NB4 (cell line): ENCODE data around the gene SLC22A7.

Source experiments
- DNase-seq: peaks from one replicate; pipeline ENCODE4 v3.0.0; 2010; ENCODE audit warnings: low read depth
- H3K4me3 ChIP-seq: one replicate; pipeline ENCODE4 v1.5.1; 2011; ENCODE audit warnings: mild to moderate bottlenecking, low read depth, low read length, moderate library complexity
- CTCF ChIP-seq: IDR thresholded peaks from one replicate; pipeline ENCODE4 v1.5.1; 2012; ENCODE audit warnings: low read depth, low read length
- MYC ChIP-seq: IDR thresholded peaks from 2 replicates; pipeline ENCODE4 v1.6.1; 2011; ENCODE audit warnings: low read depth, low read length
- POLR2A ChIP-seq: IDR thresholded peaks from 2 replicates; pipeline ENCODE4 v1.6.1; 2011; ENCODE audit warnings: mild to moderate bottlenecking; ENCODE audit not compliant: insufficient read length; ENCODE audit errors: extremely low read depth
- TF ChIP-seq, protein P1 (sequence below): IDR thresholded peaks from 2 replicates; pipeline ENCODE4 v1.6.1; 2011; ENCODE audit warnings: low read depth, low read length

Gene SLC22A7

GRCh38 chr6:43297644-43298564, at the start of gene SLC22A7:
Gene SLC22A7 (plus strand): TSS chr6:43298260. CDS start chr6:43298359, 99 bp downstream.
- TF ChIP-seq MYC (no peak), CTCF (no peak), POLR2A (no peak)
- TF ChIP-seq, protein P1, sequence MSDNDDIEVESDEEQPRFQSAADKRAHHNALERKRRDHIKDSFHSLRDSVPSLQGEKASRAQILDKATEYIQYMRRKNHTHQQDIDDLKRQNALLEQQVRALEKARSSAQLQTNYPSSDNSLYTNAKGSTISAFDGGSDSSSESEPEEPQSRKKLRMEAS: no peak
- no peak for DNase-seq
- no peak within 1 kb of the TSS for H3K4me3 ChIP-seq

GRCh38 chr6:43248791-43249190, 49.3 kb upstream of the SLC22A7 start:
- no peak overlapping the region for H3K4me3 ChIP-seq
- TF ChIP-seq MYC (no peak), CTCF (no peak), POLR2A (no peak)
- TF ChIP-seq, protein P1: no peak
- no peak for DNase-seq

DNA sequence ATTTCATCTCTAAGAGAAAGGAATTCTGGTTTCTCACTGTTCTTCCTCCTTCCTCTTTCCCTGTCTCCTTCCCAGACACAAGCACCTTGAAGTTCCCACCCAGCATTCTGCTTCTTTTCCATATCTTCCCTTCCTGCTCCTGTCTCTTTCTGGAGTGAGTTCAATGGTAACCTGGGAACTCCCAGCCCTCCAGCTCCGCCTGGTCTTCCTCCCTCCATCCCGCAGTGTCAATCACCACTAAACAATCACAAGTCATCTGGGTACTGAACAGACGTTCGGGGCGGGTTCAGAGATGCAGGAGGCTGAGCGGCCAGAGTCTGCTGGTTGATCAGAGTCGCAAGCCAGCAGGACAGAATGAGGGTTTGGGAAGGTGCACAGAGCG, 47.1 kb upstream of the SLC22A7 start:
- TF ChIP-seq CTCF: no peak
- TF ChIP-seq, protein P1: no peak
- TF ChIP-seq POLR2A: no peak
- no peak for TF ChIP-seq MYC
- no peak overlapping the region for H3K4me3 ChIP-seq
- DNase-seq: no peak

GRCh38 chr6:43253401-43253800, 44.7 kb upstream of the SLC22A7 start:
- DNase-seq: no peak
- TF ChIP-seq, protein P1: no peak
- TF ChIP-seq POLR2A (no peak), MYC (no peak), CTCF (no peak)
- H3K4me3 ChIP-seq: no peak overlapping the region

- no peak overlapping the region for H3K4me3 ChIP-seq
- no peak for DNase-seq
- TF ChIP-seq CTCF: no peak
- TF ChIP-seq POLR2A: no peak
- TF ChIP-seq MYC: no peak
- TF ChIP-seq, protein P1: no peak
These were observed 43.8 kb upstream of the SLC22A7 start for GRCh38 chr6:43254138-43254817.
